K562 (cell line): Measurements from ENCODE around the gene MOB3C. TPM values are rescaled to one million over a fixed set of nuclear protein-coding genes. Genes with fewer than 3 reads are reported as not detected.

Source experiments
- COPS2 ChIP-seq: fragments of 450-650 bp; conservative IDR thresholded peaks from 2 replicates; pipeline ENCODE4 v1.6.1; 2016; ENCODE audit warnings: mild to moderate bottlenecking, moderate library complexity
- HDAC3 ChIP-seq: fragments of 450-650 bp; IDR thresholded peaks from 2 replicates; pipeline ENCODE4 v1.6.1; 2018; ENCODE audit warnings: borderline replicate concordance, mild to moderate bottlenecking, moderate library complexity; ENCODE audit not compliant: partially characterized antibody
- KDM2B ChIP-seq: fragments of 250-450 bp; sonication (Bioruptor Pico); IDR thresholded peaks from 2 replicates; pipeline ENCODE4 v1.8.0; 2021; ENCODE audit warnings: mild to moderate bottlenecking, moderate library complexity
- KDM5B ChIP-seq: fragments of 200-600 bp; sonication (generic); IDR thresholded peaks from 2 replicates; pipeline ENCODE4 v1.6.1; 2012; ENCODE audit warnings: low read depth, mild to moderate bottlenecking, moderate library complexity, low read length, control low read depth, inconsistent platforms; ENCODE audit not compliant: insufficient replicate concordance
- L3MBTL2 ChIP-seq: fragments of 450-650 bp; IDR thresholded peaks from 2 replicates; pipeline ENCODE4 v1.6.1; 2016; ENCODE audit warnings: mild to moderate bottlenecking, moderate library complexity
- MLX ChIP-seq, 2 experiments: fragments of 450-650 bp in 1 of 2; sonication (generic) in 1 of 2; formaldehyde crosslinking; conservative IDR thresholded peaks; 2 replicates each; pipeline versions ENCODE4 v1.4.0 to v1.8.1; 2020 to 2022; ENCODE audit warnings: mild to moderate bottlenecking in 1 of 2, missing genetic modification reagents in 1 of 2
- RBM22 ChIP-seq: fragments of 200-400 bp; formaldehyde crosslinking; IDR thresholded peaks from 2 replicates; pipeline ENCODE4 v1.6.1; 2018; ENCODE audit warnings: low read length, low read depth; ENCODE audit not compliant: poor library complexity, severe bottlenecking
- SNAPC5 ChIP-seq: fragments of 250-450 bp; sonication (Bioruptor Pico); IDR thresholded peaks from 2 replicates; pipeline ENCODE4 v1.8.0; 2021; ENCODE audit warnings: moderate library complexity, mild to moderate bottlenecking, inconsistent platforms
- SRSF1 ChIP-seq: fragments of 200-400 bp; formaldehyde crosslinking; IDR thresholded peaks from 2 replicates; pipeline ENCODE4 v1.6.1; 2017; ENCODE audit warnings: mild to moderate bottlenecking, low read depth, low read length, moderate library complexity
- TCFL5 ChIP-seq: fragments of 250-450 bp; sonication (Bioruptor Pico); conservative IDR thresholded peaks from 2 replicates; pipeline ENCODE4 v1.6.1; 2021; ENCODE audit warnings: mild to moderate bottlenecking, moderate library complexity, matching md5 sums
- ZNF184 ChIP-seq: sonication (generic); formaldehyde crosslinking; IDR thresholded peaks from 2 replicates; pipeline ENCODE4 v1.5.0; 2020; ENCODE audit warnings: missing genetic modification reagents
- ZNF263 ChIP-seq: sonication (generic); formaldehyde crosslinking; IDR thresholded peaks from 2 replicates; pipeline ENCODE4 v1.8.0; 2022; ENCODE audit warnings: mild to moderate bottlenecking, missing genetic modification reagents, borderline replicate concordance
- ZNF75A ChIP-seq: fragments of 450-650 bp; formaldehyde crosslinking; IDR thresholded peaks from 2 replicates; pipeline ENCODE4 v1.4.0; 2020; ENCODE audit warnings: mild to moderate bottlenecking
- polyA plus RNA-seq, 8 experiments: library from polyadenylated mRNA; depleted of rRNA in 4 of 8; stranded (reverse) in 5 of 8; unstranded in 3 of 8; fragments of >200 nt; fragmentation: Nextera tagmentation in 2 of 8; fragmentation: Illumina TruSeq in 1 of 8; extraction: Ambion mirVana in 2 of 8; extraction: Trizol in 1 of 8; gene quantifications; 2 replicates each; pipeline versions ENCODE4 v1.2.1 to v1.2.3, GENCODE V29; 2011 to 2014; ENCODE audit warnings: inconsistent platforms in 1 of 8, missing spikeins in 1 of 8
- total RNA-seq, 7 experiments: library from RNA; depleted of rRNA in 6 of 7; stranded (reverse); fragments of >200 nt in 6 of 7; fragmentation: Illumina TruSeq in 2 of 7; extraction: Trizol in 2 of 7; gene quantifications; 2 replicates each; pipeline versions ENCODE4 v1.2.1 to v1.2.3, GENCODE V29; 2011 to 2021; ENCODE audit warnings: low replicate concordance in 1 of 7
- TF ChIP-seq, protein P1 (sequence below): fragments of 450-650 bp; formaldehyde crosslinking; IDR thresholded peaks from 2 replicates; pipeline ENCODE4 v1.4.0; 2022; ENCODE audit warnings: missing genetic modification characterization
- TF ChIP-seq, protein P2 (sequence below), 2 experiments: fragments of 450-650 bp in 1 of 2; IDR thresholded peaks; 2 replicates each; pipeline ENCODE4 v1.6.1; 2011 to 2017; ENCODE audit warnings: low read depth in 2 of 2, antibody characterized with exemption in 1 of 2, borderline replicate concordance in 1 of 2, low read length in 1 of 2, mild to moderate bottlenecking in 1 of 2, mixed read lengths in 1 of 2; ENCODE audit not compliant: control insufficient read depth in 1 of 2
- TF ChIP-seq, protein P3 (sequence below): sonication (generic); formaldehyde crosslinking; IDR thresholded peaks from 2 replicates; pipeline ENCODE4 v1.8.0; 2022; ENCODE audit warnings: mild to moderate bottlenecking, missing genetic modification reagents

Gene MOB3C
- total and polyA plus RNA-seq, 9 of the 15 experiments (the other 6 are each of a cell fraction or from before 2014, with no cell fraction given) = 1.0 to 7.5 (median 3.7) TPM

DNA sequence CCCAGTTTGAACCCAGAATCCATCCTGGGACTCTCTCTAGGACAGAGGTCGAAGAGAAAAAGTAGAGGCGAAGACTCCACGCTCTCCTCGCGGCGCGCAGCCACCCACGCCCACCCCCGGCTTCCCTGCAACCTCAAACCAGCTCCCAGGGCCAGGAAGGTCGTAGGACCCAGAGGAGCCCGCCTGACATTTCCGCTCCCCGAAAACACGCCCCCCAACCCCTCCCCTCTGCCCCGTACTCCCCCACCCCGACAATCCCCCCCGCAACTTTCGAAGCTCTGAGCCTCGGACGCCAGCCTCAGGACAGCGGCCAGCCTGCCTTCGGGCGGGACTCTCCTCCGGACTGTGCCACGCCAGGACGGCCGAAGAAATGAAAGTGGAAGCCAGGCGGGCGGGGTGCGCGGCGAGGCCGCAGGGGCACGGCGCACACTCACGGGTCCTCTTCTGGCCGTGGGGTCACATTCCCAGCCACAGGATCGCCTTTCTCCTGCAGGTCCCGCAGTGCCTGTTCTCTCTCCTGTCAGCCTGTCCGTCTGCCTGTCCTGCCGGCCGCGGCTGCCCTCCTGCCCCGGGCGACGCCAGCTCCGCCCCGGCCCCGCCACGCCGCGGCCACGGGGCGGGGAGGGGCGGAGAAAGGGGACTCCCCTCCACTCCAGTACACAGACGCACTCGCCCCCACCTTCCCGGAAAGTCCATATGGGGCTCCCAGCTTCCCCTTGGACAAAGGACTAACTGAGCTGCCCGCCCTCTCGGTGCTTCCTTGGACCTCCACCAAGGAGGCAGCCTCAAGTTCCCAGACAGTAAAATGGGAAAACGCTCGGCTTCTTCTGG lies at the start of gene MOB3C (continued):
- TF ChIP-seq MLX (CRISPR knock-in tag; conservative IDR thresholded peaks at IDR 0.05) = no peak
- TF ChIP-seq ZNF184 (CRISPR knock-in tag) = no peak
- TF ChIP-seq L3MBTL2 = peak; percentile 90
- no peak for TF ChIP-seq RBM22
- no peak for TF ChIP-seq SRSF1
- TF ChIP-seq ZNF75A (CRISPR knock-in tag) = no peak
- no peak; the same call in 1 of the 2 replicates for TF ChIP-seq ZNF263
- no peak for TF ChIP-seq KDM2B (CRISPR knock-in tag)
- no peak for TF ChIP-seq SNAPC5 (CRISPR knock-in tag)
- TF ChIP-seq, protein P1, sequence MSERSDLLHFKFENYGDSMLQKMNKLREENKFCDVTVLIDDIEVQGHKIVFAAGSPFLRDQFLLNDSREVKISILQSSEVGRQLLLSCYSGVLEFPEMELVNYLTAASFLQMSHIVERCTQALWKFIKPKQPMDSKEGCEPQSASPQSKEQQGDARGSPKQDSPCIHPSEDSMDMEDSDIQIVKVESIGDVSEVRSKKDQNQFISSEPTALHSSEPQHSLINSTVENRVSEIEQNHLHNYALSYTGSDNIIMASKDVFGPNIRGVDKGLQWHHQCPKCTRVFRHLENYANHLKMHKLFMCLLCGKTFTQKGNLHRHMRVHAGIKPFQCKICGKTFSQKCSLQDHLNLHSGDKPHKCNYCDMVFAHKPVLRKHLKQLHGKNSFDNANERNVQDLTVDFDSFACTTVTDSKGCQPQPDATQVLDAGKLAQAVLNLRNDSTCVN (CRISPR knock-in tag) = no peak
- no peak for TF ChIP-seq HDAC3
- no peak for TF ChIP-seq COPS2
- TF ChIP-seq, protein P2, sequence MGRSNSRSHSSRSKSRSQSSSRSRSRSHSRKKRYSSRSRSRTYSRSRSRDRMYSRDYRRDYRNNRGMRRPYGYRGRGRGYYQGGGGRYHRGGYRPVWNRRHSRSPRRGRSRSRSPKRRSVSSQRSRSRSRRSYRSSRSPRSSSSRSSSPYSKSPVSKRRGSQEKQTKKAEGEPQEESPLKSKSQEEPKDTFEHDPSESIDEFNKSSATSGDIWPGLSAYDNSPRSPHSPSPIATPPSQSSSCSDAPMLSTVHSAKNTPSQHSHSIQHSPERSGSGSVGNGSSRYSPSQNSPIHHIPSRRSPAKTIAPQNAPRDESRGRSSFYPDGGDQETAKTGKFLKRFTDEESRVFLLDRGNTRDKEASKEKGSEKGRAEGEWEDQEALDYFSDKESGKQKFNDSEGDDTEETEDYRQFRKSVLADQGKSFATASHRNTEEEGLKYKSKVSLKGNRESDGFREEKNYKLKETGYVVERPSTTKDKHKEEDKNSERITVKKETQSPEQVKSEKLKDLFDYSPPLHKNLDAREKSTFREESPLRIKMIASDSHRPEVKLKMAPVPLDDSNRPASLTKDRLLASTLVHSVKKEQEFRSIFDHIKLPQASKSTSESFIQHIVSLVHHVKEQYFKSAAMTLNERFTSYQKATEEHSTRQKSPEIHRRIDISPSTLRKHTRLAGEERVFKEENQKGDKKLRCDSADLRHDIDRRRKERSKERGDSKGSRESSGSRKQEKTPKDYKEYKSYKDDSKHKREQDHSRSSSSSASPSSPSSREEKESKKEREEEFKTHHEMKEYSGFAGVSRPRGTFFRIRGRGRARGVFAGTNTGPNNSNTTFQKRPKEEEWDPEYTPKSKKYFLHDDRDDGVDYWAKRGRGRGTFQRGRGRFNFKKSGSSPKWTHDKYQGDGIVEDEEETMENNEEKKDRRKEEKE (IDR thresholded peaks at IDR 0.05; ENCODE audit: borderline replicate concordance in 1 of 2, control insufficient read depth in 1 of 2, low read depth in 2 of 2, low read length in 1 of 2) = no peak
- TF ChIP-seq TCFL5 (CRISPR knock-in tag) = no peak
- TF ChIP-seq KDM5B = peak; percentile 72
- TF ChIP-seq, protein P3, sequence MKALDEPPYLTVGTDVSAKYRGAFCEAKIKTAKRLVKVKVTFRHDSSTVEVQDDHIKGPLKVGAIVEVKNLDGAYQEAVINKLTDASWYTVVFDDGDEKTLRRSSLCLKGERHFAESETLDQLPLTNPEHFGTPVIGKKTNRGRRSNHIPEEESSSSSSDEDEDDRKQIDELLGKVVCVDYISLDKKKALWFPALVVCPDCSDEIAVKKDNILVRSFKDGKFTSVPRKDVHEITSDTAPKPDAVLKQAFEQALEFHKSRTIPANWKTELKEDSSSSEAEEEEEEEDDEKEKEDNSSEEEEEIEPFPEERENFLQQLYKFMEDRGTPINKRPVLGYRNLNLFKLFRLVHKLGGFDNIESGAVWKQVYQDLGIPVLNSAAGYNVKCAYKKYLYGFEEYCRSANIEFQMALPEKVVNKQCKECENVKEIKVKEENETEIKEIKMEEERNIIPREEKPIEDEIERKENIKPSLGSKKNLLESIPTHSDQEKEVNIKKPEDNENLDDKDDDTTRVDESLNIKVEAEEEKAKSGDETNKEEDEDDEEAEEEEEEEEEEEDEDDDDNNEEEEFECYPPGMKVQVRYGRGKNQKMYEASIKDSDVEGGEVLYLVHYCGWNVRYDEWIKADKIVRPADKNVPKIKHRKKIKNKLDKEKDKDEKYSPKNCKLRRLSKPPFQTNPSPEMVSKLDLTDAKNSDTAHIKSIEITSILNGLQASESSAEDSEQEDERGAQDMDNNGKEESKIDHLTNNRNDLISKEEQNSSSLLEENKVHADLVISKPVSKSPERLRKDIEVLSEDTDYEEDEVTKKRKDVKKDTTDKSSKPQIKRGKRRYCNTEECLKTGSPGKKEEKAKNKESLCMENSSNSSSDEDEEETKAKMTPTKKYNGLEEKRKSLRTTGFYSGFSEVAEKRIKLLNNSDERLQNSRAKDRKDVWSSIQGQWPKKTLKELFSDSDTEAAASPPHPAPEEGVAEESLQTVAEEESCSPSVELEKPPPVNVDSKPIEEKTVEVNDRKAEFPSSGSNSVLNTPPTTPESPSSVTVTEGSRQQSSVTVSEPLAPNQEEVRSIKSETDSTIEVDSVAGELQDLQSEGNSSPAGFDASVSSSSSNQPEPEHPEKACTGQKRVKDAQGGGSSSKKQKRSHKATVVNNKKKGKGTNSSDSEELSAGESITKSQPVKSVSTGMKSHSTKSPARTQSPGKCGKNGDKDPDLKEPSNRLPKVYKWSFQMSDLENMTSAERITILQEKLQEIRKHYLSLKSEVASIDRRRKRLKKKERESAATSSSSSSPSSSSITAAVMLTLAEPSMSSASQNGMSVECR (CRISPR knock-in tag) = peak; percentile 67; the same call in 1 of the 2 replicates
